GM12878 (cell line): ENCODE results near the gene MCTP2. TPM values are rescaled to one million over a fixed set of nuclear protein-coding genes. Genes with fewer than 3 reads are reported as not detected.

ENCODE experiments used
- ASH2L ChIP-seq: fragments of 300-600, 200-600 bp; sonication (generic); IDR thresholded peaks from 2 replicates; pipeline ENCODE4 v1.6.1; 2017; ENCODE audit warnings: low read depth, mild to moderate bottlenecking, borderline replicate concordance
- ESRRA ChIP-seq: IDR thresholded peaks from 2 replicates; pipeline ENCODE4 v1.6.1; 2012; ENCODE audit warnings: mild to moderate bottlenecking, low read length, improper control_type of control experiment
- GATAD2B ChIP-seq: fragments of 450-650 bp; conservative IDR thresholded peaks from 2 replicates; pipeline ENCODE4 v1.6.1; 2017; ENCODE audit warnings: low read depth, mild to moderate bottlenecking, moderate library complexity
- KDM1A ChIP-seq: fragments of 200-600 bp; sonication (generic); IDR thresholded peaks from 2 replicates; pipeline ENCODE4 v1.6.1; 2016; ENCODE audit warnings: borderline replicate concordance
- KLF5 ChIP-seq: fragments of 450-650 bp; IDR thresholded peaks from 2 replicates; pipeline ENCODE4 v1.6.1; 2014; ENCODE audit warnings: mild to moderate bottlenecking; ENCODE audit not compliant: partially characterized antibody
- LARP7 ChIP-seq: fragments of 450-650 bp; IDR thresholded peaks from 2 replicates; pipeline ENCODE4 v1.6.1; 2017; ENCODE audit warnings: mild to moderate bottlenecking
- MTA2 ChIP-seq: fragments of 450-650 bp; IDR thresholded peaks from 2 replicates; pipeline ENCODE4 v1.6.1; 2016; ENCODE audit warnings: low read depth, mild to moderate bottlenecking, moderate library complexity
- MTA3 ChIP-seq: IDR thresholded peaks from 2 replicates; pipeline ENCODE4 v1.6.1; 2012; ENCODE audit warnings: low read length, inconsistent platforms, borderline replicate concordance
- PKNOX1 ChIP-seq: fragments of 450-650 bp; IDR thresholded peaks from 2 replicates; pipeline ENCODE4 v1.6.1; 2016; ENCODE audit warnings: mild to moderate bottlenecking
- RAD21 ChIP-seq: IDR thresholded peaks from 2 replicates; pipeline ENCODE4 v1.6.1; 2011; ENCODE audit warnings: mild to moderate bottlenecking, low read depth, low read length, moderate library complexity; ENCODE audit not compliant: insufficient read depth
- SIX5 ChIP-seq: IDR thresholded peaks from 2 replicates; pipeline ENCODE4 v1.6.1; 2011; ENCODE audit warnings: mild to moderate bottlenecking, low read depth, low read length, moderate library complexity; ENCODE audit not compliant: severe bottlenecking
- SRF ChIP-seq, 2 experiments: IDR thresholded peaks; 2 replicates each; pipeline ENCODE4 v1.6.1; 2011; ENCODE audit warnings: low read depth in 2 of 2, low read length in 2 of 2, mild to moderate bottlenecking in 1 of 2, moderate library complexity in 1 of 2
- SUZ12 ChIP-seq: fragments of 200-600 bp; sonication (generic); IDR thresholded peaks from one replicate; pipeline ENCODE4 v1.6.1; 2018; ENCODE audit warnings: antibody characterized with exemption, mild to moderate bottlenecking; ENCODE audit not compliant: unreplicated experiment
- TCF3 ChIP-seq: IDR thresholded peaks from 2 replicates; pipeline ENCODE4 v1.6.1; 2012; ENCODE audit warnings: low read depth, mild to moderate bottlenecking, low read length, borderline replicate concordance; ENCODE audit not compliant: insufficient read depth
- YY1 ChIP-seq: IDR thresholded peaks from 2 replicates; pipeline ENCODE4 v1.6.1; 2011; ENCODE audit warnings: low read depth, mild to moderate bottlenecking, low read length
- ZSCAN29 ChIP-seq: fragments of 450-650 bp; IDR thresholded peaks from 2 replicates; pipeline ENCODE4 v1.6.1; 2017; ENCODE audit warnings: mild to moderate bottlenecking, moderate library complexity
- ZZZ3 ChIP-seq: IDR thresholded peaks from 2 replicates; pipeline ENCODE4 v1.6.1; 2011; ENCODE audit warnings: low read depth; ENCODE audit not compliant: control insufficient read depth, insufficient read length
- polyA plus RNA-seq, 11 experiments: library from polyadenylated mRNA; depleted of rRNA in 4 of 11; unstranded in 6 of 11; stranded (reverse) in 5 of 11; fragments of >200 nt; fragmentation: Nextera tagmentation in 4 of 11; fragmentation: Illumina TruSeq in 1 of 11; extraction: Ambion mirVana in 4 of 11; extraction: Trizol in 1 of 11; gene quantifications; 1 replicate in 1 of 11; 2 replicates in 10 of 11; pipeline versions ENCODE4 v1.2.1 to v1.2.3, GENCODE V29; 2011 to 2016; ENCODE audit warnings: inconsistent platforms in 2 of 11, missing spikeins in 2 of 11, low read depth in 1 of 11
- total RNA-seq, 4 experiments: library from RNA; depleted of rRNA in 3 of 4; stranded (reverse); fragments of >200 nt in 3 of 4; fragmentation: Illumina TruSeq in 1 of 4; extraction: Trizol in 1 of 4; gene quantifications; 2 replicates each; pipeline versions ENCODE4 v1.2.1 to v1.2.3, GENCODE V29; 2013 to 2021
- TF ChIP-seq, protein P1 (sequence below): IDR thresholded peaks from 2 replicates; pipeline ENCODE4 v1.6.1; 2011; ENCODE audit warnings: low read depth, low read length, improper control_type of control experiment, borderline replicate concordance
- TF ChIP-seq, protein P2 (sequence below): fragments of 150-350 bp; IDR thresholded peaks from 2 replicates; pipeline ENCODE4 v1.6.1; 2016; ENCODE audit warnings: low read depth, low read length
- TF ChIP-seq, protein P3 (sequence below): fragments of 450-650 bp; formaldehyde crosslinking; IDR thresholded peaks from 2 replicates; pipeline ENCODE4 v1.4.0; 2020; ENCODE audit warnings: mild to moderate bottlenecking, moderate library complexity
- TF ChIP-seq, protein P4 (sequence below): IDR thresholded peaks from 2 replicates; pipeline ENCODE4 v1.6.1; 2011; ENCODE audit warnings: mild to moderate bottlenecking, low read depth, low read length, moderate library complexity; ENCODE audit not compliant: insufficient replicate concordance

Gene MCTP2
- total and polyA plus RNA-seq, 10 of the 15 experiments (the other 5 are each of a cell fraction or from before 2014, with no cell fraction given) = 0.24 to 48.5 (median 0.88) TPM

DNA sequence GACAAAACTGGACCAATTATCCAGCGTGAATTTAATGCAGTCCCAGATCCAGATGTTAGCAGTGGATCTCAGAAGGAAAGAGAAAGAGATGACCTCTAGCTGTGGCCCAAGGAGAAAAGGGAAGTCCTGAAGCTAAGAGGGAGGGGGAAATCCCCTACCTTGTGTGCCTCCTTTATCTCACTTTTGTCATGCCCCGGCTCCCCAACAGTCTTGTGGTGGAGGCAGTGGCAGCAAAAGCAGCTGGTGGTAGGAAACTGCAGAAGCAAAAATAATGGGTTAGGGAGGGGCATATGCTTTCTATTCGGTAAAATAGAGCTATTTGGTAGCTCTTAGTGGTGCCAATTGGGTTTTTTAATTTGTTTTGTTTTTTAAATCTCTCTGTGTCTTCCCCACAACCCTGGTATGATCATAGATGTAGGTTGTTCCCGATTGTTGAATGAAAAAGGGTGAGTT is 56.5 kb downstream of the MCTP2 start (continued):
- TF ChIP-seq ZSCAN29 (no peak), MTA3 (no peak), GATAD2B (peak; percentile 71; the same call in 1 of the 2 replicates), SRF (IDR thresholded peaks at IDR 0.05; ENCODE audit: low read depth in 2 of 2, low read length in 2 of 2) (no peak), ASH2L (no peak), ZZZ3 (no peak), RAD21 (no peak), SIX5 (no peak), KLF5 (no peak), TCF3 (no peak), KDM1A (no peak), YY1 (no peak), MTA2 (peak; percentile 85), LARP7 (no peak), ESRRA (peak; percentile 94; the same call in 1 of the 2 replicates), SUZ12 (no peak), PKNOX1 (no peak)
- TF ChIP-seq, protein P1, sequence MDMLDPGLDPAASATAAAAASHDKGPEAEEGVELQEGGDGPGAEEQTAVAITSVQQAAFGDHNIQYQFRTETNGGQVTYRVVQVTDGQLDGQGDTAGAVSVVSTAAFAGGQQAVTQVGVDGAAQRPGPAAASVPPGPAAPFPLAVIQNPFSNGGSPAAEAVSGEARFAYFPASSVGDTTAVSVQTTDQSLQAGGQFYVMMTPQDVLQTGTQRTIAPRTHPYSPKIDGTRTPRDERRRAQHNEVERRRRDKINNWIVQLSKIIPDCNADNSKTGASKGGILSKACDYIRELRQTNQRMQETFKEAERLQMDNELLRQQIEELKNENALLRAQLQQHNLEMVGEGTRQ = no peak
- TF ChIP-seq, protein P2, sequence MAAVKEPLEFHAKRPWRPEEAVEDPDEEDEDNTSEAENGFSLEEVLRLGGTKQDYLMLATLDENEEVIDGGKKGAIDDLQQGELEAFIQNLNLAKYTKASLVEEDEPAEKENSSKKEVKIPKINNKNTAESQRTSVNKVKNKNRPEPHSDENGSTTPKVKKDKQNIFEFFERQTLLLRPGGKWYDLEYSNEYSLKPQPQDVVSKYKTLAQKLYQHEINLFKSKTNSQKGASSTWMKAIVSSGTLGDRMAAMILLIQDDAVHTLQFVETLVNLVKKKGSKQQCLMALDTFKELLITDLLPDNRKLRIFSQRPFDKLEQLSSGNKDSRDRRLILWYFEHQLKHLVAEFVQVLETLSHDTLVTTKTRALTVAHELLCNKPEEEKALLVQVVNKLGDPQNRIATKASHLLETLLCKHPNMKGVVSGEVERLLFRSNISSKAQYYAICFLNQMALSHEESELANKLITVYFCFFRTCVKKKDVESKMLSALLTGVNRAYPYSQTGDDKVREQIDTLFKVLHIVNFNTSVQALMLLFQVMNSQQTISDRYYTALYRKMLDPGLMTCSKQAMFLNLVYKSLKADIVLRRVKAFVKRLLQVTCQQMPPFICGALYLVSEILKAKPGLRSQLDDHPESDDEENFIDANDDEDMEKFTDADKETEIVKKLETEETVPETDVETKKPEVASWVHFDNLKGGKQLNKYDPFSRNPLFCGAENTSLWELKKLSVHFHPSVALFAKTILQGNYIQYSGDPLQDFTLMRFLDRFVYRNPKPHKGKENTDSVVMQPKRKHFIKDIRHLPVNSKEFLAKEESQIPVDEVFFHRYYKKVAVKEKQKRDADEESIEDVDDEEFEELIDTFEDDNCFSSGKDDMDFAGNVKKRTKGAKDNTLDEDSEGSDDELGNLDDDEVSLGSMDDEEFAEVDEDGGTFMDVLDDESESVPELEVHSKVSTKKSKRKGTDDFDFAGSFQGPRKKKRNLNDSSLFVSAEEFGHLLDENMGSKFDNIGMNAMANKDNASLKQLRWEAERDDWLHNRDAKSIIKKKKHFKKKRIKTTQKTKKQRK = no peak
- TF ChIP-seq, protein P3, sequence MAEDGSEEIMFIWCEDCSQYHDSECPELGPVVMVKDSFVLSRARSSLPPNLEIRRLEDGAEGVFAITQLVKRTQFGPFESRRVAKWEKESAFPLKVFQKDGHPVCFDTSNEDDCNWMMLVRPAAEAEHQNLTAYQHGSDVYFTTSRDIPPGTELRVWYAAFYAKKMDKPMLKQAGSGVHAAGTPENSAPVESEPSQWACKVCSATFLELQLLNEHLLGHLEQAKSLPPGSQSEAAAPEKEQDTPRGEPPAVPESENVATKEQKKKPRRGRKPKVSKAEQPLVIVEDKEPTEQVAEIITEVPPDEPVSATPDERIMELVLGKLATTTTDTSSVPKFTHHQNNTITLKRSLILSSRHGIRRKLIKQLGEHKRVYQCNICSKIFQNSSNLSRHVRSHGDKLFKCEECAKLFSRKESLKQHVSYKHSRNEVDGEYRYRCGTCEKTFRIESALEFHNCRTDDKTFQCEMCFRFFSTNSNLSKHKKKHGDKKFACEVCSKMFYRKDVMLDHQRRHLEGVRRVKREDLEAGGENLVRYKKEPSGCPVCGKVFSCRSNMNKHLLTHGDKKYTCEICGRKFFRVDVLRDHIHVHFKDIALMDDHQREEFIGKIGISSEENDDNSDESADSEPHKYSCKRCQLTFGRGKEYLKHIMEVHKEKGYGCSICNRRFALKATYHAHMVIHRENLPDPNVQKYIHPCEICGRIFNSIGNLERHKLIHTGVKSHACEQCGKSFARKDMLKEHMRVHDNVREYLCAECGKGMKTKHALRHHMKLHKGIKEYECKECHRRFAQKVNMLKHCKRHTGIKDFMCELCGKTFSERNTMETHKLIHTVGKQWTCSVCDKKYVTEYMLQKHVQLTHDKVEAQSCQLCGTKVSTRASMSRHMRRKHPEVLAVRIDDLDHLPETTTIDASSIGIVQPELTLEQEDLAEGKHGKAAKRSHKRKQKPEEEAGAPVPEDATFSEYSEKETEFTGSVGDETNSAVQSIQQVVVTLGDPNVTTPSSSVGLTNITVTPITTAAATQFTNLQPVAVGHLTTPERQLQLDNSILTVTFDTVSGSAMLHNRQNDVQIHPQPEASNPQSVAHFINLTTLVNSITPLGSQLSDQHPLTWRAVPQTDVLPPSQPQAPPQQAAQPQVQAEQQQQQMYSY (CRISPR knock-in tag) = no peak
- TF ChIP-seq, protein P4, sequence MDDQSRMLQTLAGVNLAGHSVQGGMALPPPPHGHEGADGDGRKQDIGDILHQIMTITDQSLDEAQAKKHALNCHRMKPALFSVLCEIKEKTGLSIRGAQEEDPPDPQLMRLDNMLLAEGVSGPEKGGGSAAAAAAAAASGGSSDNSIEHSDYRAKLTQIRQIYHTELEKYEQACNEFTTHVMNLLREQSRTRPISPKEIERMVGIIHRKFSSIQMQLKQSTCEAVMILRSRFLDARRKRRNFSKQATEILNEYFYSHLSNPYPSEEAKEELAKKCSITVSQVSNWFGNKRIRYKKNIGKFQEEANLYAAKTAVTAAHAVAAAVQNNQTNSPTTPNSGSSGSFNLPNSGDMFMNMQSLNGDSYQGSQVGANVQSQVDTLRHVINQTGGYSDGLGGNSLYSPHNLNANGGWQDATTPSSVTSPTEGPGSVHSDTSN = no peak
